GM18505 (cell line): ENCODE data around the gene TAF1A.
A peak's percentile ranks its signal among the peaks of the same experiment; 100 is the strongest.
"Not testable (repeated sequence)": the region's sequence is repeated elsewhere in the genome, so short reads cannot be mapped to it uniquely, and the experiment has no call there.

ENCODE experiments used
- ATAC-seq: cut with Tn5 transposase; IDR thresholded peaks from one replicate; pipeline ENCODE4 v1.9.1; 2021; ENCODE audit not compliant: unreplicated experiment
- POLR2A ChIP-seq: IDR thresholded peaks from 4 replicates; pipeline ENCODE4 v1.6.1; 2011; ENCODE audit warnings: borderline replicate concordance; ENCODE audit not compliant: insufficient read depth, insufficient read length; ENCODE audit errors: extremely low read depth

TAF1A gene

GRCh38 chr1:222618001-222618879 lies 28.5 kb upstream of the TAF1A start, which contains the start of gene MIA3:
Gene MIA3, plus strand, starts transcription at chr1:222618097. Its CDS starts 14 bp downstream, at chr1:222618111.
- peak; percentile 70 for TF ChIP-seq POLR2A
- peak; percentile 67 for ATAC-seq

- peak; percentile 39 for TF ChIP-seq POLR2A
- ATAC-seq = peak; percentile 69
Observed at GRCh38 chr1:222617367-222617951, 27.7 kb upstream of the TAF1A start.

- no peak for ATAC-seq
- TF ChIP-seq POLR2A = no peak
Observed at GRCh38 chr1:222616525-222616924, 26.8 kb upstream of the TAF1A start.

GRCh38 chr1:222613627-222614026 lies 23.9 kb upstream of the TAF1A start:
- no peak for ATAC-seq
- TF ChIP-seq POLR2A = no peak

GRCh38 chr1:222610728-222611127 lies 21.0 kb upstream of the TAF1A start:
- ATAC-seq = no peak
- no peak for TF ChIP-seq POLR2A

- not testable (repeated sequence) for ATAC-seq
Observed at GRCh38 chr1:222609111-222609510, 19.4 kb upstream of the TAF1A start.

GRCh38 chr1:222606757-222607156 lies 17.0 kb upstream of the TAF1A start:
- TF ChIP-seq POLR2A = no peak
- no peak for ATAC-seq

GRCh38 chr1:222601257-222601656 lies 11.5 kb upstream of the TAF1A start:
- no peak for TF ChIP-seq POLR2A
- no peak for ATAC-seq

GRCh38 chr1:222600281-222600680 lies 10.5 kb upstream of the TAF1A start:
- TF ChIP-seq POLR2A = no peak
- ATAC-seq = no peak

- ATAC-seq = no peak
- no peak for TF ChIP-seq POLR2A
Observed at GRCh38 chr1:222596696-222597095, 7.0 kb upstream of the TAF1A start.

GRCh38 chr1:222594789-222595188 lies 5.1 kb upstream of the TAF1A start:
- ATAC-seq = no peak
- no peak for TF ChIP-seq POLR2A

GRCh38 chr1:222592171-222592570 lies 2.4 kb upstream of the TAF1A start:
- TF ChIP-seq POLR2A = no peak
- ATAC-seq = no peak

- TF ChIP-seq POLR2A = no peak
- ATAC-seq = no peak
Observed at GRCh38 chr1:222588135-222588534, 1.6 kb downstream of the TAF1A start.

- ATAC-seq = no peak
- no peak for TF ChIP-seq POLR2A
Observed at GRCh38 chr1:222586842-222587241, 2.9 kb downstream of the TAF1A start.
